SK-N-SH treated with all-trans-retinoic acid at 6 μM for 48 hours (cell line): ENCODE data around the gene PARVG.
A peak's percentile ranks its signal among the peaks of the same experiment; 100 is the strongest.

ENCODE experiments used
- ATAC-seq: fragments of 200-7000 bp; cut with Tn5 transposase; 3 replicates; pipeline ENCODE4 v1.9.1; 2020; ENCODE audit warnings: mild to moderate bottlenecking, moderate library complexity
- ARNTL ChIP-seq: fragments of 450-650 bp; formaldehyde crosslinking; IDR thresholded peaks from 2 replicates; pipeline ENCODE4 v1.5.0; 2020; ENCODE audit warnings: low read depth, mild to moderate bottlenecking, moderate library complexity, borderline replicate concordance
- BACH2 ChIP-seq: fragments of 250-450 bp; sonication (Bioruptor Pico); IDR thresholded peaks from 2 replicates; pipeline ENCODE4 v1.9.0; 2021; ENCODE audit warnings: mild to moderate bottlenecking, borderline replicate concordance
- CSDC2 ChIP-seq: fragments of 250-450 bp; sonication (Bioruptor Pico); IDR thresholded peaks from 2 replicates; pipeline ENCODE4 v1.5.0; 2020; ENCODE audit warnings: mild to moderate bottlenecking, moderate library complexity
- ESRRG ChIP-seq: fragments of 250-450 bp; sonication (Bioruptor Pico); IDR thresholded peaks from 2 replicates; pipeline ENCODE4 v1.6.1; 2021; ENCODE audit warnings: mild to moderate bottlenecking
- GLIS3 ChIP-seq: fragments of 250-450 bp; sonication (Bioruptor Pico); IDR thresholded peaks from 2 replicates; pipeline ENCODE4 v1.5.0; 2020; ENCODE audit warnings: mild to moderate bottlenecking, moderate library complexity
- ISL1 ChIP-seq: fragments of 250-450 bp; sonication (Bioruptor Pico); IDR thresholded peaks from 2 replicates; pipeline ENCODE4 v2.1.2; 2022; ENCODE audit warnings: mild to moderate bottlenecking, moderate library complexity
- PPARA ChIP-seq: fragments of 250-450 bp; sonication (Bioruptor Pico); IDR thresholded peaks from 2 replicates; pipeline ENCODE4 v1.5.0; 2020; ENCODE audit warnings: mild to moderate bottlenecking, borderline replicate concordance
- SNAI2 ChIP-seq: fragments of 250-450 bp; sonication (Bioruptor Pico); IDR thresholded peaks from 2 replicates; pipeline ENCODE4 v1.5.0; 2020; ENCODE audit warnings: mild to moderate bottlenecking, moderate library complexity
- TCF4 ChIP-seq: fragments of 250-450 bp; sonication (Bioruptor Pico); IDR thresholded peaks from 2 replicates; pipeline ENCODE4 v1.8.0; 2021; ENCODE audit warnings: mild to moderate bottlenecking, moderate library complexity, borderline replicate concordance
- ZC3H10 ChIP-seq: fragments of 250-450 bp; sonication (Bioruptor Pico); IDR thresholded peaks from 2 replicates; pipeline ENCODE4 v1.5.1; 2021; ENCODE audit warnings: mild to moderate bottlenecking, moderate library complexity
- ZFP3 ChIP-seq: fragments of 250-450 bp; sonication (Bioruptor Pico); IDR thresholded peaks from 2 replicates; pipeline ENCODE4 v1.5.0; 2020; ENCODE audit warnings: mild to moderate bottlenecking, moderate library complexity
- ZFP30 ChIP-seq: fragments of 450-650 bp; formaldehyde crosslinking; IDR thresholded peaks from 2 replicates; pipeline ENCODE4 v1.5.0; 2022; ENCODE audit warnings: mild to moderate bottlenecking, moderate library complexity
- ZNF70 ChIP-seq: fragments of 450-650 bp; formaldehyde crosslinking; IDR thresholded peaks from 2 replicates; pipeline ENCODE4 v1.5.0; 2020; ENCODE audit warnings: mild to moderate bottlenecking, moderate library complexity
- ZNF8 ChIP-seq: fragments of 450-650 bp; formaldehyde crosslinking; IDR thresholded peaks from 2 replicates; pipeline ENCODE4 v1.5.0; 2020; ENCODE audit warnings: mild to moderate bottlenecking, moderate library complexity
- TF ChIP-seq, protein P1 (sequence below): fragments of 250-450 bp; sonication (Bioruptor Pico); IDR thresholded peaks from 2 replicates; pipeline ENCODE4 v1.5.1; 2020; ENCODE audit warnings: low read depth, mild to moderate bottlenecking, moderate library complexity
- TF ChIP-seq, protein P2 (sequence below): fragments of 250-450 bp; sonication (Bioruptor Pico); IDR thresholded peaks from 2 replicates; pipeline ENCODE4 v1.5.1; 2021; ENCODE audit warnings: mild to moderate bottlenecking, moderate library complexity
- TF ChIP-seq, protein P3 (sequence below): fragments of 250-450 bp; sonication (Bioruptor Pico); IDR thresholded peaks from 2 replicates; pipeline ENCODE4 v1.5.0; 2020; ENCODE audit warnings: mild to moderate bottlenecking, moderate library complexity
- TF ChIP-seq, protein P4 (sequence below): fragments of 250-450 bp; sonication (Bioruptor Pico); IDR thresholded peaks from 2 replicates; pipeline ENCODE4 v1.8.0; 2020; ENCODE audit warnings: mild to moderate bottlenecking, moderate library complexity, borderline replicate concordance

Gene PARVG

DNA sequence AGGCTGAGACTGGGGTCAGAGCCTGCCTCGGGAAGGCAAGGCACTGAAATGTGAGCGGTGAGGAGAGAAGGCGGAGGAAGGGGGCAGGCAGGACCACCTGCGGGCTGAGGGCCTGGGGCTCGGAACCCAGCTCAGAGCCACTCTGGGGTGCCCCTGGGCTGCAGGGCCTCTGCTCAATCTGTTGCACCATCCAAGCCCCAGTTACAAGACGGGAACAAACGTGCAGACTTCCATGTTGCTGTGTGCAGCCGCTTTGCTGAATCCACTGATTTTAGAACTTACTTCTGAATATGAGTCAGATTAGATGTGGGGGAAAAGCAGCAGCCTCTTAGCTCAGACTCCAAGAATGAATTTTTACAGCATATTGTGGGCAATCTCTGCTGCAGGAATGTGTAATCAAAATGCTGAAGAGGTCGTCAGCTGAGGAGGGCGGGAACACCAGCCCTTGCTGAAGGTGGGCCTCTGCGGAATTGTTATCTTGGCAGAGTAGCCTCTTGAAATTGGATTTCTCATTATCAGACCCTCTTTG, 21.6 kb downstream of the PARVG start:
- TF ChIP-seq GLIS3 (CRISPR knock-in tag) (no peak), BACH2 (CRISPR knock-in tag) (no peak), ZC3H10 (no peak), ZFP30 (CRISPR knock-in tag) (no peak), ZNF8 (no peak), ZNF70 (no peak), PPARA (no peak), ARNTL (CRISPR knock-in tag) (no peak), CSDC2 (no peak), ESRRG (no peak)
- TF ChIP-seq, protein P1, sequence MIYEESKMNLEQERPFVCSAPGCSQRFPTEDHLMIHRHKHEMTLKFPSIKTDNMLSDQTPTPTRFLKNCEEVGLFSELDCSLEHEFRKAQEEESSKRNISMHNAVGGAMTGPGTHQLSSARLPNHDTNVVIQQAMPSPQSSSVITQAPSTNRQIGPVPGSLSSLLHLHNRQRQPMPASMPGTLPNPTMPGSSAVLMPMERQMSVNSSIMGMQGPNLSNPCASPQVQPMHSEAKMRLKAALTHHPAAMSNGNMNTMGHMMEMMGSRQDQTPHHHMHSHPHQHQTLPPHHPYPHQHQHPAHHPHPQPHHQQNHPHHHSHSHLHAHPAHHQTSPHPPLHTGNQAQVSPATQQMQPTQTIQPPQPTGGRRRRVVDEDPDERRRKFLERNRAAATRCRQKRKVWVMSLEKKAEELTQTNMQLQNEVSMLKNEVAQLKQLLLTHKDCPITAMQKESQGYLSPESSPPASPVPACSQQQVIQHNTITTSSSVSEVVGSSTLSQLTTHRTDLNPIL (CRISPR knock-in tag), result no peak
- TF ChIP-seq, protein P2, sequence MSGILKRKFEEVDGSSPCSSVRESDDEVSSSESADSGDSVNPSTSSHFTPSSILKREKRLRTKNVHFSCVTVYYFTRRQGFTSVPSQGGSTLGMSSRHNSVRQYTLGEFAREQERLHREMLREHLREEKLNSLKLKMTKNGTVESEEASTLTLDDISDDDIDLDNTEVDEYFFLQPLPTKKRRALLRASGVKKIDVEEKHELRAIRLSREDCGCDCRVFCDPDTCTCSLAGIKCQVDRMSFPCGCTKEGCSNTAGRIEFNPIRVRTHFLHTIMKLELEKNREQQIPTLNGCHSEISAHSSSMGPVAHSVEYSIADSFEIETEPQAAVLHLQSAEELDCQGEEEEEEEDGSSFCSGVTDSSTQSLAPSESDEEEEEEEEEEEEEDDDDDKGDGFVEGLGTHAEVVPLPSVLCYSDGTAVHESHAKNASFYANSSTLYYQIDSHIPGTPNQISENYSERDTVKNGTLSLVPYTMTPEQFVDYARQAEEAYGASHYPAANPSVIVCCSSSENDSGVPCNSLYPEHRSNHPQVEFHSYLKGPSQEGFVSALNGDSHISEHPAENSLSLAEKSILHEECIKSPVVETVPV (CRISPR knock-in tag), result no peak
- TF ChIP-seq, protein P3, sequence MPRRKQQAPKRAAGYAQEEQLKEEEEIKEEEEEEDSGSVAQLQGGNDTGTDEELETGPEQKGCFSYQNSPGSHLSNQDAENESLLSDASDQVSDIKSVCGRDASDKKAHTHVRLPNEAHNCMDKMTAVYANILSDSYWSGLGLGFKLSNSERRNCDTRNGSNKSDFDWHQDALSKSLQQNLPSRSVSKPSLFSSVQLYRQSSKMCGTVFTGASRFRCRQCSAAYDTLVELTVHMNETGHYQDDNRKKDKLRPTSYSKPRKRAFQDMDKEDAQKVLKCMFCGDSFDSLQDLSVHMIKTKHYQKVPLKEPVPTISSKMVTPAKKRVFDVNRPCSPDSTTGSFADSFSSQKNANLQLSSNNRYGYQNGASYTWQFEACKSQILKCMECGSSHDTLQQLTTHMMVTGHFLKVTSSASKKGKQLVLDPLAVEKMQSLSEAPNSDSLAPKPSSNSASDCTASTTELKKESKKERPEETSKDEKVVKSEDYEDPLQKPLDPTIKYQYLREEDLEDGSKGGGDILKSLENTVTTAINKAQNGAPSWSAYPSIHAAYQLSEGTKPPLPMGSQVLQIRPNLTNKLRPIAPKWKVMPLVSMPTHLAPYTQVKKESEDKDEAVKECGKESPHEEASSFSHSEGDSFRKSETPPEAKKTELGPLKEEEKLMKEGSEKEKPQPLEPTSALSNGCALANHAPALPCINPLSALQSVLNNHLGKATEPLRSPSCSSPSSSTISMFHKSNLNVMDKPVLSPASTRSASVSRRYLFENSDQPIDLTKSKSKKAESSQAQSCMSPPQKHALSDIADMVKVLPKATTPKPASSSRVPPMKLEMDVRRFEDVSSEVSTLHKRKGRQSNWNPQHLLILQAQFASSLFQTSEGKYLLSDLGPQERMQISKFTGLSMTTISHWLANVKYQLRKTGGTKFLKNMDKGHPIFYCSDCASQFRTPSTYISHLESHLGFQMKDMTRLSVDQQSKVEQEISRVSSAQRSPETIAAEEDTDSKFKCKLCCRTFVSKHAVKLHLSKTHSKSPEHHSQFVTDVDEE (CRISPR knock-in tag), result no peak
- ATAC-seq, result peak; percentile 33; the same call in 2 of the 3 replicates

- no peak for ATAC-seq
- TF ChIP-seq ZFP3 (CRISPR knock-in tag) (no peak), TCF4 (CRISPR knock-in tag) (no peak), ESRRG (no peak), ZC3H10 (no peak), BACH2 (CRISPR knock-in tag) (no peak), ZNF8 (no peak), ARNTL (CRISPR knock-in tag) (no peak), ISL1 (no peak), SNAI2 (CRISPR knock-in tag) (no peak), ZFP30 (CRISPR knock-in tag) (no peak)
- TF ChIP-seq, protein P1 (CRISPR knock-in tag), result no peak
- TF ChIP-seq, protein P3 (CRISPR knock-in tag), result no peak
- TF ChIP-seq, protein P4, sequence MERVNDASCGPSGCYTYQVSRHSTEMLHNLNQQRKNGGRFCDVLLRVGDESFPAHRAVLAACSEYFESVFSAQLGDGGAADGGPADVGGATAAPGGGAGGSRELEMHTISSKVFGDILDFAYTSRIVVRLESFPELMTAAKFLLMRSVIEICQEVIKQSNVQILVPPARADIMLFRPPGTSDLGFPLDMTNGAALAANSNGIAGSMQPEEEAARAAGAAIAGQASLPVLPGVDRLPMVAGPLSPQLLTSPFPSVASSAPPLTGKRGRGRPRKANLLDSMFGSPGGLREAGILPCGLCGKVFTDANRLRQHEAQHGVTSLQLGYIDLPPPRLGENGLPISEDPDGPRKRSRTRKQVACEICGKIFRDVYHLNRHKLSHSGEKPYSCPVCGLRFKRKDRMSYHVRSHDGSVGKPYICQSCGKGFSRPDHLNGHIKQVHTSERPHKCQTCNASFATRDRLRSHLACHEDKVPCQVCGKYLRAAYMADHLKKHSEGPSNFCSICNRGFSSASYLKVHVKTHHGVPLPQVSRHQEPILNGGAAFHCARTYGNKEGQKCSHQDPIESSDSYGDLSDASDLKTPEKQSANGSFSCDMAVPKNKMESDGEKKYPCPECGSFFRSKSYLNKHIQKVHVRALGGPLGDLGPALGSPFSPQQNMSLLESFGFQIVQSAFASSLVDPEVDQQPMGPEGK (CRISPR knock-in tag), result no peak
- TF ChIP-seq, protein P2 (CRISPR knock-in tag), result no peak
Observed at GRCh38 chr22:44203203-44203602, 22.5 kb downstream of the PARVG start.
